A673 (cell line): ENCODE data around the gene SH3BP2.

Source experiments
- CTCF ChIP-seq: fragments of 300-800, 200-600 bp; sonication (generic); conservative IDR thresholded peaks from 2 replicates; pipeline ENCODE4 v1.5.1; 2017; ENCODE audit warnings: low read depth, mild to moderate bottlenecking, antibody characterized with exemption, low read length, moderate library complexity, mixed read lengths
- EZH2 ChIP-seq: fragments of 200-600 bp; sonication (generic); IDR thresholded peaks from 2 replicates; pipeline ENCODE4 v1.6.1; 2017; ENCODE audit warnings: borderline replicate concordance, low read depth, mild to moderate bottlenecking, mixed read lengths, antibody characterized with exemption, low read length; ENCODE audit not compliant: poor library complexity, severe bottlenecking

- no peak for TF ChIP-seq CTCF
- no peak for TF ChIP-seq EZH2
Observed at GRCh38 chr4:2788101-2788500, 4.8 kb upstream of the SH3BP2 start.
